HG03571 (cell line): ENCODE results near the gene OR1E1.
"Not testable (repeated sequence)": the region's sequence is repeated elsewhere in the genome, so short reads cannot be mapped to it uniquely, and the experiment has no call there.

Experiments
- ATAC-seq: cut with Tn5 transposase; IDR thresholded peaks from one replicate; pipeline ENCODE4 v1.9.1; 2021; ENCODE audit not compliant: unreplicated experiment

Gene OR1E1, protein sequence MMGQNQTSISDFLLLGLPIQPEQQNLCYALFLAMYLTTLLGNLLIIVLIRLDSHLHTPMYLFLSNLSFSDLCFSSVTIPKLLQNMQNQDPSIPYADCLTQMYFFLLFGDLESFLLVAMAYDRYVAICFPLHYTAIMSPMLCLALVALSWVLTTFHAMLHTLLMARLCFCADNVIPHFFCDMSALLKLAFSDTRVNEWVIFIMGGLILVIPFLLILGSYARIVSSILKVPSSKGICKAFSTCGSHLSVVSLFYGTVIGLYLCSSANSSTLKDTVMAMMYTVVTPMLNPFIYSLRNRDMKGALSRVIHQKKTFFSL

DNA sequence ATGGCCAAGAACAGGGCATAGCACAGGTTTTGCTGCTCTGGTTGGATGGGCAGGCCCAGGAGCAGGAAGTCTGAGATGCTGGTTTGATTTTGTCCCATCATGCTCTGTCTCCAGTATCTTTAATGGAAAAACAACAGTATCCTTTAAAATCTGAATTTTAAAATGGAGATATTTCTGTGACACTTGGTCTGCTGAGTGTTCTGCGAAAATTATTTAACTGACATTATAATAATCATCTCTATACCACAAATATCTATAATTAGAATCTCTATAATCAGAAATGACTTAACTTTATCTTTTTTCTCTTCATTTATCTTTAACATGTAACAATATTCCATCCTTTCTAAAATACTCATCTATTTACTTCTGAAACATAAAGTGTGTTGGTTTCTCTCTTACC, at the start of gene OR1E1:
TSS of gene OR1E1 (minus strand) at position 101 of the 400 bp plus-strand sequence. CDS start at position 101, 0 bp downstream.
- no peak for ATAC-seq

DNA sequence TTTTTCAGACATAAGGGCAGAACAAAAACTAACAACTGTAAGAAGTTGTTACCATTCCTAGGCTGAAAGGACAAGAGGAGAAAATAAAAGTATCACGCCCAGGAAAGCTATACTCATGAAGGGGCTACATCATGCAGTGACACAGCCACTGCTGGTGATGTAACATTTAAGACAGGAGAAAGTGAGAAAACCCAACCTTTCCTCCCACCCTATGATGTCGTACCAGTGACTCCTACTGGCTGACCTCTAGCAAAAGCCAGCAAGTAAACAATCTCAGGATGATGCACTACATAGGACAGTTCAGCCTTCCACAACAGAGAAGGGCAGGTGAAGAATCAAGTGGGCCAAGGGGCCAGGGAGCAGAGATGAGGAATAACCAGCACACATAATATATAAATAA, 49.4 kb upstream of the OR1E1 start:
- no peak for ATAC-seq

DNA sequence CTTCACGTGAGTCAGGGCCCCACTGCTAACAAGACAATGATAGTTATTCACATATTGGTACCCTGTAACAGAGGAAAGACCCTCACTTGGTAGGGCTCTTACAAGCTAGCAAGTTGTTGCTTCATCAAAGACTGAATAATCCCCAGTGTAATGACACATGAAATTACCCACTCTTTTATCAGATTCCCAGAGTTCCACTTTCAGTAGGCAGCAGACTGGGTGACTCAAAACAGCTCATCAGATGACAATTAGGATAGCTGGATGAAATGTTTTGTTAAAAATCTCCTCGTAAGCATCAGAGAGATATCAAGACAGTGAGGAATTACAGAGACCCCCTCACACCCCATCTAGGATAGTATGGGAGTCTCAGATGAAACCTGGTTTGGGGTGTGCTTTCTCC, 42.2 kb upstream of the OR1E1 start:
- no peak for ATAC-seq

DNA sequence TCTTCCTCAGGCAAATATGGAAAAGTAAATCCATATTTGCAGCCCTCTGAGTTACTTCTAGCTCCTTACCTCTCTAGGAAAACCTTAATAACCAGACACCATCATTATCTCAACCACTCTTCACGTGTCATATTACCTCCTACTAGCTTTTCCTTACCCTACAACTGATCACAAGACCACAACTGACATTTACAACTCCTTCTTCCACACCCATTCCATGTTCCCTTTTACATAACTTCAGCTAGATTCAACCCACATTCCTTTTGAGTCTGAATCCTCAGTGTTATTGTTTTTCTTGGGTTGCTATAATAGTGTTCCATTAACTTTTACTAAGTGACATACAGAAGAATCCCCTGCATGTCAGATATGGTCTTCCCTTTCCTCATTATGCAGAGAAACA, 40.2 kb upstream of the OR1E1 start:
- ATAC-seq = no peak

DNA sequence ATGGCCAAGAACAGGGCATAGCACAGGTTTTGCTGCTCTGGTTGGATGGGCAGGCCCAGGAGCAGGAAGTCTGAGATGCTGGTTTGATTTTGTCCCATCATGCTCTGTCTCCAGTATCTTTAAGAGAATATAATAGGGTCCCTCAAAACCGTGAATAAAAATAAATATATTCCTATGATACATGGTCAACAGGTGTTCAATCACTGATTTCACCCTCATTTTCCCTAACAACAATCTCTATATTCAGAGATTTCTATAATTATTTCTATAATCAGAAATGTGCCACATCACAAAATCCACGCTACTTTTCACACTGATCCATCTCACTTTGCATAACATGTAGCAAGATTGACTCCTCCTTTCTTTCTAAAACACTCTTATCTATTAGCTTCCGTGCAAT, 35.5 kb upstream of the OR1E1 start, which contains the start of gene OR1E2:
TSS of gene OR1E2 (minus strand) at position 101 of the 400 bp plus-strand sequence. CDS start at position 101, 0 bp downstream.
- ATAC-seq = no peak

DNA sequence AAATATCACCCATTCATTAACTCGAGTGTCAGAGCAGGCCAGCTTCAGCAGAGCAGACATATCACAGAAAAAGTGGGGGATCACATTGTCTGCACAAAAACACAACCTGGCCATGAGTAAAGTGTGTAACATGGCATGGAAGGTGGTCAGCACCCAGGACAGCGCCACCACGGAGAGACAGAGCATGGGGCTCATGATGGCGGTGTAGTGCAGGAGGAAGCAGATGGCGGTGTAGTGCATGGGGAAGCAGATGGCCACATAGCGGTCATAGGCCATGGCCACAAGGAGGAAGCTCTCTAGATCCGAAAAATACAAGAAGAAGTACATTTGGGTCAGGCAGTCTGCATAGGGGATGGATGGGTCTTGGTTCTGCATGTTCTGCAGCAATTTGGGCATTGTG, 35.0 kb upstream of the OR1E1 start:
- ATAC-seq = not testable (repeated sequence)

DNA sequence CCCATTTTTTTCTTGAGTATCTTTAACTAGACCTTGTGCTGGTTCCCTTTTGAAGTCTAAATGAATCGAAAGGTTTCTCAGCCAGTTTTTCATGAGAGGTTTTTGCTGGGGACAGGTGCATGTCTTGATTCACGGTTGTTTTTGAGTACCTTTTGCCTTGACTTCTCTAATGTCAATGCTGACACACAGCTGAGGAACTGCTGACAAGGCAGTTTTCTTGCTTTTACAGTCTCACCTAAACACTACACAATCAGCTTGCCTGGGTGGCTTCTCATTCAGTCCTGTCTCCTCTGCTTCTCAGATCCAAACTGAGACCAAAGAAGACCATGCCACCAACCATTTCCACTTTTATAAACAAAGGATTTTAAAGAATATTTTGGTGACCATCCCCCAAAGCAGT, 20.0 kb upstream of the OR1E1 start:
- ATAC-seq = no peak

DNA sequence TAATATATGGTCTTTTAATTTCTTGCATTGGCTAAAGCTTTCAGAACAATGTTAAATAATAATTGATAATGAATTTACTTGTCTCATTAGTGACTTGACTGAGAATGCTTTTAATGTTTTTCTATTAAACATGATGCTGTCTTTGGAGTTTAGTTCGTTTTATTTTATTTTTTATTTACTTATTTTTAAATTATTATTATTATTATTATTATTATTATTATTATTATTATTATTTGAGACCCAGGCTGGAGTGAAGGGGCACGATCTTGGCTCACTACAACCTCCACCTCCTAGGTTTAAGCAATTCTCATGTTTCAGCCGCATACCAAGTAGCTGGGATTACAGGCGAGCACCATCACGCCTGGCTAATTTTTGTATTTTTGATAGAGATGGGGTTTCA, 17.4 kb upstream of the OR1E1 start:
- no peak for ATAC-seq

DNA sequence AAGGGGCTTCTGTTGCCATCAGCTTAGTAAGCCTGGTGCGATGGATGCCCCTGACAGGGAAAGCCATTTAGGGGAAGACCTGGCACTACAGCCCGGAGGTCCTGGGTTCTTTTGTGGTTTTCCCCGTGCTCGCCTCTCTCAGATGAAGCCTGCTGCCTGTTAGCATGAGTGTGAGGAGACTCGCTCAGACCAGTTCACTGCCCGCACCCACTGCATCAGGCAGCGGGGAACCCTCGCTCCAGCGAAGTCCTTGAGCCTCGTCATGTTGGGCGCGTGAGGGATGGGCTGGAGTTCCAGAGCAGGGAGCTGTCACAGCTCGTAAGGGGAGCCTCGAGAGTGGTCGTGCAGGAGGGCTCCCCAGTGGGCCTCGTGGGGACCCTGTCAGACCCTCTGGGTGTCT, 14.0 kb upstream of the OR1E1 start:
- ATAC-seq = not testable (repeated sequence)

DNA sequence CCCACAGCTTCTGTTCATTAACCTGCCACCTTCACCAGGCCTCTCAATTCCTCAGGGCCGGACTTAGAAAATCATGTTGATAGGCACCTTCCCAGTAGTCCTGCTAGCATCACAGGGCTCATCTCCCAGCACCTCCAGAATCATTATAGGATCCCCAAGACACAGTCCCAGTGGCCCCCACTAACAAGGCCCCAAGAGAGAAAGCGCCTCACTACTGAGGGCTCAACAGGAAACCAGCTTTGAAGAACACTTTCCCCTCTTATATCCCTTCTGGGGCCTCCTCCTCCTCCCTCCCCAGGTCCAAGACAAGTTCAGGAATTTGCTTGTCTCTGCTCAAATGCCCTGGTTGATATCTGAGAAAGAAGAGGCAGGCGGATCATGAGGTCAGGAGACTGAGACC, 12.9 kb upstream of the OR1E1 start, which contains the start of gene OR3A3:
TSS of gene OR3A3 (plus strand) at position 301 of the 400 bp plus-strand sequence.
- no peak for ATAC-seq

DNA sequence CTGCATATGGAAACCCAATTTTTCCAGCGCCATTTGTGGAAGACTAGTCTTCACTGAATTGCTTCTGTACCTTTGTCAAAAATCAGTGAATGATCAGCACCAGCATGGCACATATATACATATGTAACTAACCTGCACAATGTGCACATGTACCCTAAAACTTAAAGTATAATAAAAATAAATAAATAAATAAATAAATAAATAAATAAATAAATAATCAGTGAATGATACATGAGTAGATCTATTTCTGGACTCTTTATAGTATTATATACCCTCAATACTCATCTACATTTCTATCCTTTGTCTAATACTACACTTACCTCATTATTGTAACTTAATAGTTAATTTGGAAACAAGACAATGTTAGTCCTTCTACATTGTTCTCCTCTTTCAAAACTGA, 5.6 kb upstream of the OR1E1 start:
- ATAC-seq = not testable (repeated sequence)

DNA sequence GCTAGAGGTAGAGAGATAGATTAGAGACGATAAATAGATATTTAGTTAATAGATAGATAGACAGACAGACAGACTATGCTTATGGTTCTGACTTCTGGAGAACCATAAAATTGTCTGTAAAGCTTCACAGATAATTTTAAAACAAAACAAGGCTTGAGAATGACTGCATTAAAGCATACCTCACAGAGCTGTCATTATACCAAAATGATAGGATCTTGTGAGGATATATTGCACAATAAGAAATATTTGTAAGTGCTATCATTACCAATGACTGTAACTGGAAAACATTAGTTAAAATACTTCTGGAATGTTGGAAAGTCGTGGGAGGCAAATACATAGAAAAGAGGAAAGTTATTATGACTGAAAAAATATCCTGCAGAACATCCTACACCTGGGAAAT, 3.6 kb upstream of the OR1E1 start:
- no peak for ATAC-seq

DNA sequence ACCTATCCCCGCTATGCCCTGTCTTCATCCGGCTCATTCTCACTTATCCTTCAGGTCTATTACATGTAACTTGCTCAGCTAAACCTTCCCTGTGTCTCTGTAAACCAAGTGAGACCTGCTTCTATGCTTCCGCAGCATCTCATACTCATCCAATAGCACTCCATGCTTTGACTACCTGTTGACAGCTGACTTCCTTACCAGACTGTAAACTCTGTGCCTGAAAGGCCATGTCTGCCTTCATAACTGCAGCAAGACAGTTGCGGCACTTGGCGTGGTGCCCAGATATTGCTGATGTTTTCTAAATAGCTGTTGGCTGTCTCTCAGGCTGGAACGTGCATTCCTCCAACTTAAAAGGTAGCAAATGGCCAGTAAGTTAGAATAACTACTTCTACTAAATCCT, 1.8 kb upstream of the OR1E1 start:
- ATAC-seq = no peak

DNA sequence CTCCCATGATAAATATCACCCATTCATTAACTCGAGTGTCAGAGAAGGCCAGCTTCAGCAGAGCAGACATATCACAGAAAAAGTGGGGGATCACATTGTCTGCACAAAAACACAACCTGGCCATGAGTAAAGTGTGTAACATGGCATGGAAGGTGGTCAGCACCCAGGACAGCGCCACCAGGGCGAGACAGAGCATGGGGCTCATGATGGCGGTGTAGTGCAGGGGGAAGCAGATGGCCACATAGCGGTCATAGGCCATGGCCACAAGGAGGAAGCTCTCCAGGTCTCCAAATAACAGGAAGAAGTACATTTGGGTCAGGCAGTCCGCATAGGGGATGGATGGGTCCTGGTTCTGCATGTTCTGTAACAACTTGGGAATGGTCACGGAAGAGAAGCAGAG, 409 bp downstream of the OR1E1 start:
- ATAC-seq = not testable (repeated sequence)

DNA sequence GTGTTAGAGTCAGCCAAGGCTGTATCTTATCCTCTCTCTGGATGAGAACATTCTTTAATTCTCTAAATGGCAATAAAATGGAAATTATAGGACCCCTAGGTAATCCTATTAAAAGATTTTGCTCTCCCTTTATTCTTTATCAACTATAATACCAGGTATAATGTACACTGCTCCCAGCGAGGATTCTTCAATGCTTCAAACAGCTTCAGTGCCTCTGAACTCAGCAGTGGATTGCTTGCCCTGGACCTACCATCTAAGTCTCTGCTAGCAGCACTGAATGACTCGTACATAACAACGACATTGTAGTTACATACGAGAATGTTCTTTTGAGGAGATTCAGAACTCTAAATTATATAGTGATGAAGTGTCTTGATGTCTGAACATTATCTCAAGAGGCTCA, 8.4 kb downstream of the OR1E1 start:
- no peak for ATAC-seq

DNA sequence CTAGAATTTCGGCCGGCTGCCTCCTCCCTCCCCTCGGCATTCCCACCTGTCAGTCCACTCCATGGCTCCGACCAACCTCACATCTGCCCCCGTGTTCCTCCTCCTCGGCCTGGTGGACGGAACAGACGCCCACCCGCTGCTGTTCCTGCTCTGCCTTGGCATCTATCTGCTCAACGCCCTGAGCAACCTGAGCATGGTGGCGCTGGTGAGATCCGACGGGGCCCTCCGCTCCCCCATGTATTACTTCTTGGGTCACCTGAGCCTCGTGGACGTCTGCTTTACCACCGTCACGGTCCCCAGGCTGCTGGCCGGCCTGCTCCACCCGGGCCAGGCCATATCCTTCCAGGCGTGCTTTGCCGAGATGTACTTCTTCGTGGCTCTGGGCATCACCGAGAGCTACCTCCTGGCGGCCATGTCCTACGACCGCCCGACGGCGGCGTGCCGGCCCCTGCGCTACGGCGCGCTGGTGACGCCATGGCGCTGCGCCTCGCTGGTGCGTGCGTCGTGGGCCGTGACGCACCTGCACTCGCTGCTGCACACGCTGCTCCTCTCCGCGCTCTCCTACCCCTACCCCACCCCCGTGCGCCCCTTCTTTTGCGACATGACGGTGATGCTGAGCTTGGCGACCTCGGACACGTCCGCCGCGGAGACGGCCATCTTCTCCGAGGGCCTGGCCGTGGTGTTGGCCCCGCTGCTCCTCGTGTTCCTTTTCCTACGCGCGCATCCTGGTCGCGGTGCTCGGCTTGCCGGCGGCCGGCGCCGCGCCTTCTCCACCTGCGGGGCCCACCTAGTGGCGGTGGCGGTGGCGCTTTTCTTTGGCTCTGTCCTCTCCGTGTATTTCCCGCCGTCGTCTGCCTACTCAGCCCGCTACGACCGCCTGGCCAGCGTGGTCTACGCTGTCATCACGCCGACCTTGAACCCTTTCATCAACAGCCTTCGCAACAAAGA, 12.1 kb downstream of the OR1E1 start, which contains the start of gene OR3A2:
TSS of gene OR3A2 (minus strand) at position 440 of the 948 bp plus-strand sequence.
- no peak for ATAC-seq

DNA sequence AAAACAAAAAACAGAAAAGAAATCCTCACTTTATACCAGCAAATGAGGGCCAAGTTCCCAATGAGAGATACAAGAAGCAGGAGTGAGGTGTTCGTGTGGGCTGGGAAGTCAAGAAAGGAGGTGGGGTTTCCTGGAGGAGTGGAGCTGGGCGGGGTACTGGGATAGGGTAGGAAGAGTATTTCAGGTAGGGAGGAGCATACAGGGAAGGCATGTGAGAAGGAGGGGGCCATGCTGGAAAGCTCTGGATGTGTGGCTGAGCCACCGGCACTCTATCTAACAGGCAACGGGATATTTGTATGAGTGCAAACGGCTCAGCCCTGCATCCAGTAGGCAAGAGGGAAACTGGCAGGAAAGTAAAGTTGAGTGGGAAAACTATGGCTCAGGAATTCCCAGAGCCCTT, 16.3 kb downstream of the OR1E1 start:
- ATAC-seq = no peak

DNA sequence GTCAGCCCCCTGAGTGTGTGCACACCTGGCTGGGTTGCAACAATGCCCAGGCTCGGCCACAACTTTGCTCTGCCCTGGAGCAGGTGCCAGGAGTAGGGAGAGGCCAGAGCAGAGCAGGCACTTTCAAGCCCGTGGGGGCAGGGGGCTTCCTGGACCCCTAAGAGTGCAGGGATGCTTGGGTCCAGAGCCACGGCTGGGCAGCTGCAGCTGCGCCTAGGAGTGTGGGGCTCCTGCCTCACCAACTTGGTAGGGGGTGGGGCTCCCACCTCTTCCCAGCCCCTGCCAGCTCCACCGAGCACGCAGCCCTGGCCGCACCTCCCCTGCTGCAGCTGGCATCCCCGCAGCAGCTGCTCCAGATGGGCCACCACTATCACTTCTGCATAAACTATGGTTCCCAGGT, 19.9 kb downstream of the OR1E1 start:
- no peak for ATAC-seq

DNA sequence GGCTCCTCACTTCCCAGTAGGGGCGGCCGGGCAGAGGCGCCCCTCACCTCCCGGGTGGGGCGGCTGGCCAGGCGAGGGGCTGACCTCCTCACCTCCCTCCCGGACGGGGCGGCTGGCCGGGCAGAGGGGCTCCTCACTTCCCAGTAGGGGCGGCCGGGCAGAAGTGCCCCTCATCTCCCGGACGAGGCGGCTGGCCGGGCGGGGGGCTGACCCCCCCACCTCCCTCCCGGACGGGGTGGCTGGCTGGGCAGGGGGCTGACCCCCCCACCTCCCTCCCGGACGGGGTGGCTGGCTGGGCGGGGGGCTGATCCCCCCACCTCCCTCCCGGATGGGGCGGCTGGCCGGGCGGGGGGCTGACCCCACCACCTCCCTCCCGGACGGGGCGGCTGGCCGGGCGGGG, 27.0 kb downstream of the OR1E1 start:
- ATAC-seq = not testable (repeated sequence)
